Measurements from ENCODE around the gene CDPF1.

The CDPF1 gene

GRCh38 chr22:46240907-46241306 is 9.2 kb downstream of the CDPF1 start:
- DNase-seq (ENCODE audit: low read depth) = no peak
- no peak overlapping the region for H3K4me3 ChIP-seq (ENCODE audit: low read depth, low read length)
- no peak for TF ChIP-seq CTCF (IDR thresholded peaks at IDR 0.05; ENCODE audit: control insufficient read depth, extremely low read depth, insufficient read depth)

GRCh38 chr22:46240506-46240905 is 9.6 kb downstream of the CDPF1 start:
- TF ChIP-seq CTCF (IDR thresholded peaks at IDR 0.05; ENCODE audit: control insufficient read depth, extremely low read depth, insufficient read depth) = no peak
- DNase-seq (ENCODE audit: low read depth) = no peak
- H3K4me3 ChIP-seq (ENCODE audit: low read depth, low read length) = no peak overlapping the region

- H3K4me3 ChIP-seq (ENCODE audit: low read depth, low read length) = no peak overlapping the region
- no peak for TF ChIP-seq CTCF (IDR thresholded peaks at IDR 0.05; ENCODE audit: control insufficient read depth, extremely low read depth, insufficient read depth)
- DNase-seq (ENCODE audit: low read depth) = no peak
These were observed 10.0 kb downstream of the CDPF1 start for GRCh38 chr22:46240073-46240472.

- DNase-seq (ENCODE audit: low read depth) = no peak
- no peak overlapping the region for H3K4me3 ChIP-seq (ENCODE audit: low read depth, low read length)
- TF ChIP-seq CTCF (IDR thresholded peaks at IDR 0.05; ENCODE audit: control insufficient read depth, extremely low read depth, insufficient read depth) = no peak
These were observed 10.6 kb downstream of the CDPF1 start for GRCh38 chr22:46239261-46240048.

GRCh38 chr22:46238541-46238940 is 11.6 kb downstream of the CDPF1 start:
- no peak overlapping the region for H3K4me3 ChIP-seq (ENCODE audit: low read depth, low read length)
- no peak for DNase-seq (ENCODE audit: low read depth)
- TF ChIP-seq CTCF (IDR thresholded peaks at IDR 0.05; ENCODE audit: control insufficient read depth, extremely low read depth, insufficient read depth) = no peak

GRCh38 chr22:46237453-46238124 is 12.5 kb downstream of the CDPF1 start:
- TF ChIP-seq CTCF (IDR thresholded peaks at IDR 0.05; ENCODE audit: control insufficient read depth, extremely low read depth, insufficient read depth) = no peak
- H3K4me3 ChIP-seq (ENCODE audit: low read depth, low read length) = no peak overlapping the region
- DNase-seq (ENCODE audit: low read depth) = no peak
